Stimulated activated CD4-positive, alpha-beta T cell treated with anti-CD3 and anti-CD28 coated beads, Interleukin-2, amount 100 ng/mL, for 4 hours (primary cell): Measurements from ENCODE around the gene RPS8.
A peak's percentile ranks its signal among the peaks of the same experiment; 100 is the strongest.
"Not testable (repeated sequence)": the region's sequence is repeated elsewhere in the genome, so short reads cannot be mapped to it uniquely, and the experiment has no call there.

Experiments
- DNase-seq: peaks from one replicate; pipeline ENCODE4 v3.0.0-alpha.2; 2020; ENCODE audit warnings: low read depth

RPS8 gene

DNA sequence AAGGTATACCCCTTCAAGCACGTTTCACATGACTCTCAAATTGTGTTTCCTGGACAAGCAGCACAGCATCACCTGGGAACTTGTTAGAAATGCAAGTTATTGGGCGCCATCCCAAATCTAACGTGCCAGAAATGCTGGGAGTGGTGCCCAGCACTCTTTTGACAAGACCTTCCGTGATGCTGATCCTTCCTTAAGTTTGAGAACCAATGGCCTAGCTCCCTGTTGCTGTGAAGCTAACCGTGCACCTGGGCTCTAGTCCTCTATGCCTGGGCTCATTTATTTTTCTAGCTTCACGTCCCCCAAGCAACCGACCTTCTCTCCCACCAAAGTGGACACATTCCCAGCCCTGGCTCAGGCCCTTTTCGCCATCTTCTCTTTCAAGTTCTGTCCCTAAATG is 8.4 kb downstream of the RPS8 start:
- DNase-seq: no peak

DNA sequence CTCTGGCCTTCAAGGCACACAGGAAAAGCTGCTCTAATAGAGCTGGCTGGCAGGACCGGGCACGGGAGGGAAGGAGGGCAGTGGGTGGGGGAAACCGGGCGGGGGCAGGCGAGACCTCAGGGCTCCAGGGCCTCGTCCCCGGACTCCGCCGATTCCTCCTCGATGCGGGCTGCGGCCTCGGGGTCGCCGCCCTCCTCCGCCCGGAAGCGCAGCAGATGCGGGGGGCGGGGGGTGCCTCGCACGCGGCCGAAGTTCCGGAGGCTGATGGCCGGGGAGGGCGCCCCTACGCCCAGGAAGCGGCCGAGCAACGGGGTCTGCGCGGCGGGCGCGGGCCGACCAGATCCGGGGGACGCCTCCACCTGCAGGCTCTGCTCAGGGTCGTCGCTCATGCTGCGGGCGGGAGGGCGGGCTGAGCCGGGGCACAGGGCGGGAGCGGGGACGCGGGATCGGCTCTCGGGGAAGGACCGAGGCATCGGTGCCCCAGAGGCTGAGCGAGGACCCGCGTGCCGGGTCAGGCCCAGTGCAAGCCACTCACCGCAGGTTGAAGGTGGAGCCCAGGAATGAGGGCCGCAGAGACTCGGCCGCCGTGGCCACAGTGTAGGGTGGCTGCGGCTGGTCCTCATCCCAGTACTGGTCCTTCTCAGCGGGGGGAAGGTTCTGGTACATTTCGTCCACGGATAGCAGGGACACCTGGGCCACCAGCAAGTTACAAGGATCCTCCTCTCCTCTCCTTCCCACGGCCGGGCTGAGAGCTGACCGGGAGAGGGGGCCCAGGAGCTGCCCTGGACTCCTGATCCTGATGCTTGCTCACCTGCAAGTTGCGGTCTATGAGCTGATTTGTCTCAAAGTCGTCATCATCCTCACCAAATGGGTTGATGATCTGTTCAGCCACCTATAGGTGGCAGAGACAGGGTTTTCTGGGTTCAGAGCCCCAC is 9.0 kb downstream of the RPS8 start:
- no peak for DNase-seq

DNA sequence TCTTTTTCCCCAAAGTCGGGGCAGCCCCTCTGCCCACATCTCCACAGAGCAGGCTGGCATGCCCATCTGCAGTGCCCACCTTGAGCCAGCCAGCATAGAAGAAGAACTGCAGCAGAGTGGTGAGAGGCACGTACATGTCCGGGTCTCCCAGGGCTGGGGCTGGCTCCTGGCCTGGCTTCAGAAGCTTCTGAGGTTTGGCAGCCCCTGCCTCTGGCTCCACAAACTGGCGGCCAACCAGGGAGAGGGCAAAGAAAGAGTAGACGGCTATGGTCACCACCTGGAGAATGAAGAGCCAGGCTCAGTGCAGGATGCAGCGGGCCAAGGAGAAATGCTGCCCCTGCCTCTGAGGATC is 9.7 kb downstream of the RPS8 start:
- DNase-seq: no peak

DNA sequence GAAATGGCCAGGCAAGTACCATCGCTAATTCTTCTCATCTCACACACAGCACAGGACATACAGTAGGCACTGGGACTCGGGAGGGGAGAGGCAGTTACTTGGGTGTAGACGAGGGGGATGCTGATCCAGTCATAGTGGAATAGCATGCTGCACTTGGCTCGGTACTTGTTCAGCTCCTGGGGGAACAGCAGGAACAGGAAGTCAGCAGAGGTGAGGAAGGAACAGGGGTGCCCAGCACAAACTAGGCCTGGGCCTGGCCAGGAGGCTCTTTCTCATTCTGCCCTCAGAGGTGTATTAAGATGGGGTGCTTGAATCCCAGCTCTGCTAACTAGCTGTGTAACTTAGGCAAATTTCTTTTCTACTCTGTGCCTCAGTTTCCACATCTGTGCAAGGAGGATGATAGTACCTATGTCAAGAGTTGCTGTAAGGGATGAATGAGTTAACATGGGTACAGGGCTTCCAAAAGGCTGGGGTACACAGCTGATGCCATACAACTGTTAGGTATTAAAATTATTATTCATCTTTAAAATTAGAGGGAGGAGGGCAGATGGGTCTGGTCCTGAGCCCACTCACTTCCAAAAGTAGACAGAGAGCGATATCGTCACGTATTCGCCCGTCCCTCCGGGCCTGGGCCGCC is 10.3 kb downstream of the RPS8 start:
- no peak for DNase-seq

DNA sequence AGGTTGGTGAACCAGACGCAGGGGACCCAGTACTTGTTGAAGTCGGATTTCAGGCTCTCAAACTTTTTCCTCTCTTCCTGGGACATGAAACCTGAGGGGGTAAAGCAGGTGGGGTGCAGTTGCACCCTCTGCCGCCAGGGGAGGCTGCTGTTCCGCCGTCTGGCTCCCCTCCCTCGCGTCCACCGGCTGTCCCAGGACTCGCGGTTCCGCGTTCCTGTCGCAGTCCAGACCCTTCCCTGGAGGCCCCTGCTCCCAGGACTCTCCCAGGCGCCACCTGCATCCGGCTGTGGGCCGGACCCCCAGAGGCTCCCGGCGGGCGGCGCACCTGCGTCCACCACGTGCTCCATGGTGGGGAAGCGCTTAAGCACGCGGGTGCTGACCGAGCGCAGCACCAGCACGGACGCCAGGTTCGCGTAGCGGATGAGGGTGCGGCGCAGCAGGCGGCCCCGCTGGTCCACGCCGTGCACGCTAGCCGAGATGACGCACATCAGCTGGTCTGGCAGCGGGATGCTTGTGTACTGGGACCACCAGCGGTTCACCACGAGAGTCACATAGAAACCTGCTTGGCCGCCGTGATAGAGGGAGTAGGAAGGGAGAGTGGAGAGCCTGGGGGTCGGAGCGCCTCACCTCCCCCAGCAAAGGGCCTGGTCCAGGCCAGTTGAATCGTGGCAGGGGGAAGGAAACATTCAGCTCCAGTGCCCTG is 10.9 kb downstream of the RPS8 start:
- peak; percentile 62 for DNase-seq

DNA sequence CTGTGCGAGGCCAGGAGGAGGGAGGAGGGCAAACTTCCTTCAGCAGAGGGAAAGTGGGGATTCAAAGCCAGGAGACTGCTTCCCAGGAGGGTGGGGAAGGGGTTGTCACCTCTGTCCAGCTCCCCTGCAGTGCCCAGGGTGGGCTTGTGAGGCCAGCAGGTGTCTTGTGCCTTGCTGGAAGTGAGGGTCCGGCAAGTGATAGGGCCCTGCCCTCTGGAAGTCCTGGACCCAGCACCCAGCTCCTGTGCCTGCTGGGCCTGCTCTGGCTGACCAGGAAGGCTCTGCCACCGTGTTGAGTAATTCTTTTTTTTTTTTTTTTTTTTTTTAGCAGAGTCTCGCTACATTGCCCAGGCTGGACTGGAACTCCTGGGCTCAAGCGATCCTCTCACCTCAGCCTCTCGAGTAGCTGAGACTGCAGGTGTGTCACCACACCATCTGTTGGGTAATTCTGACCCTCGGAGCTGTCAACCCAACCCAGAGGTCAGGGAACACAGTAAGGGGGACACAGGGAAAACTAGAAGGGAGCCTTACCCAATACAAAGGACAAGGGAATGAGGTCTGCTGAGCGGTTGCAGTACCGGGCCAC is 11.6 kb downstream of the RPS8 start:
- no peak for DNase-seq

DNA sequence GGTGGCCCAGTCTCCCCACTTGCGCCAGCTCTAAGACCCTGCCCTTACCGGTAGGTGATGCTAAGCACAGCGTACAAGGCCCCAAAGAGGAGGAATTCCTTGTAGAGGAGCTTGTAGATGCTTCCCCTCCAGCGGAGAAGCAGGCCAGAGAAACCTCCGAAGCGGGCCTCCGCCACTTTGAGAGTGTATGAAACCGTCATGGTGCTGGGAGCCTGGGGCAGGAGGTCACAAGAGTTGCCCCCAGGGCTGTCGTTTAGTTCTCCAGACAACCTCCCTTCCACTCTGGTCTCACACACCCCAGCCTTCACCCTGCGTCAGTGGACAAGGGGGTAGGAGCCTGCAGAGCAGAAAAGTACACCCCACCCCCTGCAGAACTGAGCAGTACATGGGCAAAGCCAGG is 12.2 kb downstream of the RPS8 start:
- no peak for DNase-seq

DNA sequence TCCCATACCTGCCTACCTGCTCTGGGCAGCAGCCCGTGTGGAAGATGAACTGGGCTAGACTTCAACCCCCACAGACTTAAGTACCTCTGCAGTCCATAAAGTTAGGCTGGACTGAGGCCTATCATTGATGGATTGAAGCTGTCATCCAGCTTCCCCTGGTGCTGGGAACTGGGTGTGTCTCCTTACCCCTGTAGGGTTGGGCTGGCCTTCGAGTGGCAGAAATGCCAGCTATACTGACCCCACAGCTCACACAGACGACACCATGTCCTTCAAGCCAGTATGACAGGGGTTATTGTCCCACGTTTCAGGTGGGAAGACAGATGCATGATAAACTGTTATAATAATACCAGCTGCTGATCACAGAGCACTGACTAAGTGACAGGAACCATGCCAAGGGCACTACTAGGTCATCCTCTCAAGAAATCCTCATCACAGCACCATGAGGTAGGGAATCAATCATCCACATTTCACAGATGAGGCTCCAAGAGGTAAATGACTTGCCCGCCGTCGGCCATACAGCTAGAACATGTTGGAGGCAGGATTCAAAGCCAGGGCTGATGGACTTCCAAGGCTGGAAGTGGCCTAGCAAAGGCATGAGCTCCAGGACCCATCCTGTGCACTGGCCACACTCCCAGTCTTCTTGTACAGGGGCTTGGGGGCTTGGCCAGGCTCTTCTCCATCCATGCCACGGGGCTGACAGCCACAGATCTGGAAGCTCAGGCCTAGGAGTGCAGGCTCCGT is 12.9 kb downstream of the RPS8 start, which contains the start of gene BEST4:
Gene BEST4 (minus strand): TSS at position 51 of the 741 bp plus-strand sequence. CDS start 465 bp downstream, outside the sequence.
- no peak for DNase-seq

DNA sequence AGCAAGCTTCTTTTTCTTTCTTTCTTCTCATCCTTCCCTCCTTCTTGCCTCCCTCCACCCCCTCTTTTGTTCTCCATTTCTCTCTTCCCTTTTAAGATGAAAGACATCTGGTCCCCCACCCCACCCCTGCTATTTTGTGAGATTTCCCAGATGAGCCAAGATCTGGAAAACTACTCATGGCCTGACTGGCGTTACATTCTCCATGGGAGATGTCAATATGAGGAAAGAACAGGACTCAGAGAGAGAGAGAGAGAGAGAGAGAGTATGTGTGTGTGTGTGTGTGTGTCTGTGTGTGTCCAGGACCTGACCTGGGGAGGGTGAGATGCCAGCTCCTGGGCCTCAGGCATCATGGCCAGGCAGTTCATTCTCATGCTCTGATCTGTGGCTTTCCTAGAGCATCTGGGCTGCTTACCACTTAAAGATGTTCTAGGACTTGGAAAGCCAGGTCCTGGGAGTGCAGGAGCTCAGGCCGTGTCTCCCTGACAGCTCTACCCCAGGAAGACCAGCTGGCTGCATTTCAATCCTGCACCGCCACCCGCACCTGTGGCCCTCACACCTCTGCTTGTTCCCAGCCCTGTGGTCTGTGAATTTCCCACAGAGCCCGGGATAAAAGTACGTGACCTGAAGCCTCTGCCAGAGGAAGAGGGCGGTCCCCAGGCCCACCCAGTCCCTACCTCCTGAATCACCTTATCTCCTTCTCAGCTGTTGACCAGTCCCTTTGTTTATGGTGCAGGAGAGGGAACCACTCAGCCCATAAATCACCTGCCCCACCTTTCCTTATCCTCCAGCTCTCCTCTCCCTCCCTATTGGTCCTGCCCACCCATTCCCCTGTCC is 15.8 kb downstream of the RPS8 start:
- no peak for DNase-seq

DNA sequence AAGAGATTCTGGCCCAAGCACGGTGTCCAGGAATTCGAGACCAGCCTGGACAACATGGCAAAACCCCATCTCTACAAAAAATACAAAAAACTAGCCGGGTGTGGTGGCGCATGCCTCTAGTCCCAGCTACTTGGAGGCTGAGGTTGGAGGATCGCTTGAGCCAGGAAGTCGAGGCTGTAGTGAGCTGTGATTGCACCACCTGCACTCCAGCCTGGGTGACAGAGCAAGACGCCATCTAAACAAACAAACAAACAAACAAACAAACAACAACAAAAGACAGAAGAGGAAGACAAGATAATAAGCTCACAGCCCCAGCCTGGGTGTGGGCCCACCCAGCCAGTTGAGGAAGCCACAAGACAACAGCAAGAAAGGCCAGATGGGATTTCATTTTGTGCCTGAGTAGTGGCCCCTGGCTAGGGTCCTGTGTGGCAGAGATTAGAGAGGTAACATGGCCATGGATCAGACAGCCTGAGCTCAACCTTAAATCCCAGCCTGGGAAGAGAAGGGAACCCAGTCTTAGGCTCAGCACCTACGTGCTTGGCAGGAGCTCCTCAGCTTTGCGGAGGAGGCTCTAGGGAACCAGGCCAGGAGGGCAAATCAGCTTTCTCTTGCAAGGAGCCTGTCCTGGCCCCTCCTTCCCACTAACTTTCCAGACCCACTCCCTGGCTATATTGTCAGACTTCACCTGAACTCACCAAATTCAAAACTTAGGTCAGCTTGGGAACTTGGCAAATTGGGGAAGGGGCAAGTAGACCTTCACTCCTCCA is 17.6 kb downstream of the RPS8 start:
- no peak for DNase-seq

DNA sequence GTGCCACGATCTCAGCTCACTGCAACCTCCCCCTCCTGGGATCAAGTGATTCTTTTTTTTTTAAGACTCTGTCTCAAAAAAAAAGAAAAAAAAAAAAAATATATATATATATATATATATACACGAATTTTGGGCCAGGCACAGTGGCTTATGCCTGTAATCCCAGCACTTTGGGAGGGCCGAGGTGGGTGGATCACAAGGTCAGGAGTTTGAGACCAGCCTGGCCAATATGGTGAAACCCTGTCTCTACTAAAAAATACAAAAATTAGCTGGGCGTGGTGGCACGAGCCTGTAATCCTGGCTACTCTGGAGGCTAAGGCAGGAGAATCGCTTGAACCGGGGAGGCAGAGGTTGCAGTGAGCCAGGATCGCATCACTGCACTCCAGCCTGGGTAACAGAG is 22.5 kb downstream of the RPS8 start:
- not testable (repeated sequence) for DNase-seq

DNA sequence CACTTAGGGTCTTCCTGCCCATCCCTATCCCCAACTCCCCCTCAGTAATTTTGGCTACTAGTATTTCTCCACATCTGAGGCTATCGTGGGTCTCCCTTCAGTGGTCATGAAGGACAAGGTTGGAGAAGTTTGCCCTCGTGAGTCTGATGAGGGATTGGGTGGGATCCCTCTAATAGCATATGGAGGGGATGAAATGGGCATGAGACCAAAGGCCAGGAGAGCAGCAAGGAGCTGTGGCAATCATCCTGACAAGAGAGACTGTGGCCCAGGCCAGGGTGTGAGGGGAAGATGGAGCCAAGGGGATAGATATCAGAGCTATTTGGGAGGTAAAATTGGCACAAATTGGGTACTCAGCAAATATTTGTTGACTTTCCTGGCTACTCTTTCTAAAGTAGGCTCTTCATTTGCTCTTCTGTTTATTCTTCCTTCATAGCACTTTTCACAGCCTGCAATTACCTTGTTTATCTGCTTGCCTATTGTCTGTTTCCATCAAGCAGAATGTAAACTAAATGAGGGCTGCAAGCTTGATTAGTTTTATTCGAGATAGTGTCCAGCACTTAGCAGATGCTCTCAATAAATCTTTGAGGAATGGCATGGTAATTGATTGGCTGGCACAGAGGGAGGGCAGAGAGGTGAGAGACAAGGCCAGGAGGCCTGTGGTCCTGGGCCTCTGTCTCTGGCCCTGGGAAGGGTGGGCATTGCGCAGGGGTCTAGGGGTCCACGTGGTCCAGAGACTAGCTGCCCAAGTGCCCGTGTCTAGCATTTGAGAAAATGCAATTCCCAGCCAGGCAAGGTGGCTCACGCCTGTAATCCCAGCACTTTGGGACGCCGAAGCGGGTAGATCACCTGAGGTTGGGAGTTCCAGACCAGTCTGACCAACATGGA is 23.4 kb downstream of the RPS8 start:
- no peak for DNase-seq

DNA sequence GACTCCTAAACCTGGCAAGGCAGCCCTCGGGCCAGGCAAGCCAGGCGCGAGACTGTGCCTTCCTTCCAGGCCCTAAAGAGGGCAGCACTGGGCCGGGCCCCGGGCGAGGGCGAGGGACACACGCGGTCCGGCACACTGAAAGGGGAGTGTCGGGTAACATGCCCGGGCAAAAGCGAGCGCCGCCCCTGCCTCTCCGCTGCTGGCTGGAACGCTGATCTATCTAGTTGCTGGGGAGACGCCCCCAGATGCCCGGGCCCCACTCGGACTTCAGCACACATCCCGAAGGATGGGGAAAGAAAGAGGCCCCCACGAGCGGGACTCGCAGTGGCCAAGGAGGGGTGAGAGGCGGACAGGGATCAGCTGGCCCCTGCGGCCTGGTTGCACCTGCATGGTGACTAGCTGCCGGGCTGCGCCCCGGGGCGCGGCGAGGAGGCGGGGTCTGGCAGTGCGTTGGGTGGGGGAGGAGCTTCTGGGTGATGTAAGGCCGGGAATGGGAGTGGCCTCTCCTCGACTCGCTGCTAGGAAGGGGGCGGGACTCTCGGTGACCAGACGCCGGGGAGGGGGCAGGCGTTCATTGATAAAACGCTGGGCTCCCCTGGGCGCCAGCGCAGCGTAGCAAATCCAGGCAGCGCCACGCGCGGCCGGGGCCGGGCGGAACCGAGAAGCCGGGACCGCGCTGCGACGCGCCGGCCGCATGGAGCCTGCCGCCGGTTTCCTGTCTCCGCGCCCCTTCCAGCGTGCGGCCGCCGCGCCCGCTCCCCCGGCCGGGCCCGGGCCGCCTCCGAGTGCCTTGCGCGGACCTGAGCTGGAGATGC is 24.6 kb downstream of the RPS8 start, which contains the start of gene PLK3:
Gene PLK3 (plus strand): TSS at position 608 of the 815 bp plus-strand sequence. CDS start 87 bp downstream, at position 695.
- DNase-seq: peak; percentile 98

DNA sequence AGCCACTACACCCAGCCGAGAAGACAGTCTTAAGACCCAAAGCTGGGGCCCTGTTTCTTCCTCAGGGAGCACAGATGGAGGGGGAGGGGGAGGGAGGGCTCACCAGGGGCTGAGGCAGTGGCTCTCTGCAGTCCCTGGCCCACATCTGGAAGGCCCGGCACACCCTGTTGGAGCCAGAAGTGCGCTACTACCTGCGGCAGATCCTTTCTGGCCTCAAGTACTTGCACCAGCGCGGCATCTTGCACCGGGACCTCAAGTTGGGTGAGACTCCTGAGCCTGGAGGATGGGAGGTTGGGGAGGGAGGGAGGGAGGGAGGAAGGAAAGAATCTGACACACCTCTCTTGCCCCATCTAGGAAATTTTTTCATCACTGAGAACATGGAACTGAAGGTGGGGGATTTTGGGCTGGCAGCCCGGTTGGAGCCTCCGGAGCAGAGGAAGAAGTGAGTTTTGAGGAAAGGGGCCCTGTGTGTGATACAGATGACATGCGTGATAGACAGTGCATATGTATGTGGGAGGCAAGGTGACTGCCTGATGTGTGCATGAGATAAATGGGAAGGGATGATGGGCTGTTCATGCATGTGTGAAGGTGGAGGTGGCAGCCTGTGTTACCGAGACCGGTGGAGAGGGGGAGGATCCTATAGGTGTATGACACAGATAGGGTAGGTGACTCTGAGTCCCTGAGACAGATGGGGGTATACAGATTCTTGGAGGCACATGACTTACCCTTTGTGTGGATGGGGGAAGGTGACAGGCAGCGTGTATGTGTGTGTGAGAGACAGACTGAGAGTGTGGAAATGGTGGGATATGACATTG is 26.4 kb downstream of the RPS8 start:
- DNase-seq: peak; percentile 51

DNA sequence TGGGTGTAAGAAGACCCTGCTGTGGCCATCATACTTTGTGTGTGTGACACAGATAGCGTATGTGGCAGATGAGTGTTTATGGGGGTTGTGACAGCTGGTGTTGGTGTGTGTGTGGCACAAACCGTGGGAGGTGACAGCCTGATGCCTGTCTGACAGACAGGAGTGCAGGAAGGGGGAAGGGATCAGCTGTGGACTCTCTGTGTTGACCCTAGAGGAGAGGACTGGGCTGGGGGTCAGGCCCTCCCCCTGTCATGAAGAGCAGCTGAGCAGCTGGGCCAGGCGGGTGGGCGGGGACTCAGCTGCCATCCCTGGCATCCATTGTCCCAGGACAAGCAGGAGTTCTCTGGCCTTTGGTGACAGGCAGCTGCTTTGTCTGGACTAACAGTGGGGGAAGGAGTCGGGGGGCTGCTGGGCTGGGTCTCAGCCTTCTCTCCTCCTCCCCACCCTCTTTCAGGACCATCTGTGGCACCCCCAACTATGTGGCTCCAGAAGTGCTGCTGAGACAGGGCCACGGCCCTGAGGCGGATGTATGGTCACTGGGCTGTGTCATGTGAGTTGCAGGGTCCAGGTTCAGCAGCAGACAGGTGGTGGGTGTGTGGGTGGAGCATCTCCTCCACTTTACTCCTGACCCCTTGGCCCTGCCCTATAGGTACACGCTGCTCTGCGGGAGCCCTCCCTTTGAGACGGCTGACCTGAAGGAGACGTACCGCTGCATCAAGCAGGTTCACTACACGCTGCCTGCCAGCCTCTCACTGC is 27.1 kb downstream of the RPS8 start:
- no peak for DNase-seq

DNA sequence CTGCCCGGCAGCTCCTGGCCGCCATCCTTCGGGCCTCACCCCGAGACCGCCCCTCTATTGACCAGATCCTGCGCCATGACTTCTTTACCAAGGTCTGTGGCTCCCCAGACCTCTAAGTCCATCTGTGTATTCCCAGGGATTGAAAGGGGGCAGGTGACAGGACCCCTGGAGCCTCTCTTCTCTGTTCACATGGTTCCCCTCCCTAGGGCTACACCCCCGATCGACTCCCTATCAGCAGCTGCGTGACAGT is 27.6 kb downstream of the RPS8 start:
- no peak for DNase-seq
